Loucy (cell line): ENCODE data around the gene PPP4R2.
"Not testable (repeated sequence)": the region's sequence is repeated elsewhere in the genome, so short reads cannot be mapped to it uniquely, and the experiment has no call there.

ENCODE experiments used
- H2AFZ ChIP-seq: fragments of 200-600 bp; sonication (generic); 2 replicates; pipeline ENCODE4 v1.6.0; 2016; ENCODE audit warnings: antibody characterized with exemption, mild to moderate bottlenecking, low read length, moderate library complexity
- H3F3A ChIP-seq: fragments of 200-600 bp; 2 replicates; pipeline ENCODE4 v1.6.0; 2016; ENCODE audit warnings: antibody characterized with exemption, low read depth, mild to moderate bottlenecking
- H3K27me3 ChIP-seq: fragments of 200-600 bp; sonication (generic); 2 replicates; pipeline ENCODE4 v1.6.1; 2014; ENCODE audit warnings: low read length, mild to moderate bottlenecking; ENCODE audit not compliant: insufficient read depth, poor library complexity, severe bottlenecking
- H3K36me3 ChIP-seq: fragments of 200-600 bp; sonication (generic); 2 replicates; pipeline ENCODE4 v1.6.1; 2016; ENCODE audit warnings: low read length; ENCODE audit not compliant: insufficient read depth
- H3K4me1 ChIP-seq: fragments of 200-600 bp; sonication (generic); 2 replicates; pipeline ENCODE4 v1.5.1; 2014; ENCODE audit warnings: low read length, mild to moderate bottlenecking; ENCODE audit not compliant: insufficient read depth, poor library complexity, severe bottlenecking
- H3K4me2 ChIP-seq: fragments of 200-600 bp; sonication (generic); 2 replicates; pipeline ENCODE4 v1.6.0; 2014; ENCODE audit warnings: antibody characterized with exemption, low read length, low read depth, mild to moderate bottlenecking; ENCODE audit not compliant: poor library complexity, severe bottlenecking
- H3K4me3 ChIP-seq: fragments of 200-600 bp; sonication (generic); 2 replicates; pipeline ENCODE4 v1.5.1; 2014; ENCODE audit warnings: low read length, mild to moderate bottlenecking, mixed read lengths; ENCODE audit not compliant: poor library complexity, severe bottlenecking
- H3K79me2 ChIP-seq: fragments of 200-600 bp; sonication (generic); 2 replicates; pipeline ENCODE4 v1.6.1; 2014; ENCODE audit warnings: low read length; ENCODE audit not compliant: insufficient read depth
- H3K9ac ChIP-seq: fragments of 200-600 bp; sonication (generic); 2 replicates; pipeline ENCODE4 v1.6.0; 2014; ENCODE audit warnings: mild to moderate bottlenecking, low read depth, low read length, moderate library complexity; ENCODE audit not compliant: poor library complexity, severe bottlenecking
- H3K9me2 ChIP-seq: fragments of 200-600 bp; sonication (generic); replicated peaks from 2 replicates; pipeline ENCODE4 v1.6.1; 2016; ENCODE audit warnings: low read depth, low read length, mixed read lengths
- H3K9me3 ChIP-seq: fragments of 200-600 bp; sonication (generic); 2 replicates; pipeline ENCODE4 v1.6.1; 2014; ENCODE audit warnings: mild to moderate bottlenecking, antibody characterized with exemption, low read length, low read depth; ENCODE audit not compliant: insufficient read depth
- H4K20me1 ChIP-seq: fragments of 200-600 bp; sonication (generic); 2 replicates; pipeline ENCODE4 v1.6.0; 2014; ENCODE audit warnings: antibody characterized with exemption, low read length, mild to moderate bottlenecking; ENCODE audit not compliant: insufficient read depth, poor library complexity, severe bottlenecking
- CTCF ChIP-seq: fragments of 200-600 bp; sonication (generic); conservative IDR thresholded peaks from 2 replicates; pipeline ENCODE4 v1.5.1; 2014; ENCODE audit warnings: mild to moderate bottlenecking, antibody characterized with exemption, low read length
- EZH2phosphoT487 ChIP-seq: fragments of 200-600 bp; IDR thresholded peaks from 2 replicates; pipeline ENCODE4 v1.6.1; 2018; ENCODE audit warnings: antibody characterized with exemption, mild to moderate bottlenecking, moderate library complexity, borderline replicate concordance

PPP4R2 gene

GRCh38 chr3:73060302-73060723 is 63.7 kb downstream of the PPP4R2 start:
- Histone ChIP-seq H3K4me1 (no peaks in the 10 kb centered on the region), H3F3A (peaks cover 3% of the 10 kb centered on the region; the same call in 1 of the 2 replicates), H3K9ac (no peak overlapping the region), H3K79me2 (peaks cover 55% of the 10 kb centered on the region), H3K9me2 (no peaks in the 10 kb centered on the region), H3K27me3 (no peaks in the 10 kb centered on the region), H2AFZ (no peak overlapping the region), H3K4me2 (no peak overlapping the region), H4K20me1 (peaks cover 37% of the 10 kb centered on the region), H3K4me3 (no peak overlapping the region), H3K9me3 (no peaks in the 10 kb centered on the region), H3K36me3 (peaks cover 70% of the 10 kb centered on the region)
- no peak for TF ChIP-seq EZH2phosphoT487
- TF ChIP-seq CTCF, result no peak

- H3K4me1 ChIP-seq, result no peaks in the 10 kb centered on the region
- H3K36me3 ChIP-seq, result peaks cover 79% of the 10 kb centered on the region
- no peak within 1 kb of the TSS for H3K4me2 ChIP-seq
- H3K9me3 ChIP-seq, result no peaks in the 10 kb centered on the region
- H3F3A ChIP-seq, result no peaks in the 10 kb centered on the region
- H3K79me2 ChIP-seq, result peaks cover 55% of the 10 kb centered on the region
- no peak within 1 kb of the TSS for H3K4me3 ChIP-seq
- peaks cover 37% of the 10 kb centered on the region for H4K20me1 ChIP-seq
- no peak within 1 kb of the TSS for H3K9ac ChIP-seq
- H3K9me2 ChIP-seq, result no peaks in the 10 kb centered on the region
- no peak within 1 kb of the TSS for H2AFZ ChIP-seq
- TF ChIP-seq EZH2phosphoT487 (no peak), CTCF (no peak)
- no peaks in the 10 kb centered on the region for H3K27me3 ChIP-seq
These were observed 64.8 kb downstream of the PPP4R2 start, which contains the start of gene EBLN2 for GRCh38 chr3:73061416-73061815. Gene EBLN2 (plus strand): TSS chr3:73061659. CDS start chr3:73062082, 423 bp downstream.

- peaks cover 19% of the 10 kb centered on the region for H4K20me1 ChIP-seq
- not testable (repeated sequence) for H3F3A ChIP-seq, H3K4me2 ChIP-seq, H3K4me3 ChIP-seq, H3K27me3 ChIP-seq, H3K9me2 ChIP-seq, H3K4me1 ChIP-seq, H3K9ac ChIP-seq, H3K9me3 ChIP-seq, H2AFZ ChIP-seq
- peaks cover 71% of the 10 kb centered on the region for H3K36me3 ChIP-seq
- H3K79me2 ChIP-seq, result peaks cover 11% of the 10 kb centered on the region; the same call in 1 of the 2 replicates
These were observed 69.6 kb downstream of the PPP4R2 start for GRCh38 chr3:73066243-73066642.

- Histone ChIP-seq H3F3A (no peaks in the 10 kb centered on the region), H3K36me3 (peaks cover 50% of the 10 kb centered on the region; the same call in 1 of the 2 replicates), H3K4me2 (no peak overlapping the region), H4K20me1 (peaks cover 10% of the 10 kb centered on the region), H3K4me3 (no peak overlapping the region), H3K9me3 (no peaks in the 10 kb centered on the region), H3K4me1 (peaks cover 3% of the 10 kb centered on the region), H3K27me3 (no peaks in the 10 kb centered on the region), H3K9ac (no peak overlapping the region), H3K79me2 (no peaks in the 10 kb centered on the region), H3K9me2 (no peaks in the 10 kb centered on the region), H2AFZ (no peak overlapping the region)
- no peak for TF ChIP-seq EZH2phosphoT487
- no peak for TF ChIP-seq CTCF
These were observed 71.8 kb downstream of the PPP4R2 start for GRCh38 chr3:73068419-73068818.
